ENCODE data around the gene LAMB4. TPM values are rescaled to one million over a fixed set of nuclear protein-coding genes. Genes with fewer than 3 reads are reported as not detected.

The LAMB4 gene
- total RNA-seq, 5 donors from 2014 or later (not counting 1 experiment from before 2014, with no cell fraction given), result 0.18 TPM; not detected in 4

- no peak overlapping the region for H3K4me3 ChIP-seq (ENCODE audit: control insufficient read depth in 1 of 2, extremely low read depth in 1 of 2, low read length in 1 of 2)
- DNase-seq (no peak), ATAC-seq (replicated peaks in 1 of 4) (no peak)
- ChIA-PET CTCF (interaction anchor here in 1 of 2 donors (0.6 kb wide), 1 partner anchor 1617 kb away, joined by 3 read pairs; no protein-coding TSS in a partner anchor), POLR2A (no interaction called here)
- WGBS (ENCODE audit: insufficient coverage), result no CpG with 5 or more reads among the region's 1 CpG
- Mint-ChIP-seq H3K4me3 (no peak overlapping the region), H3K27me3 (peaks cover 22 to 33% of the 10 kb centered on the region in 2 donors), H3K36me3 (no peaks in the 10 kb centered on the region), H3K9me3 (no peaks in the 10 kb centered on the region), H3K27ac (no peak overlapping the region), H3K4me1 (no peaks in the 10 kb centered on the region)
- H3K9me3 ChIP-seq, result no peaks in the 10 kb centered on the region
- H3K36me3 ChIP-seq (ENCODE audit: control insufficient read depth in 2 of 2, extremely low read depth in 1 of 2, insufficient read depth in 1 of 2, low read length in 1 of 2), result no peaks in the 10 kb centered on the region
- H3K27me3 ChIP-seq (replicated peaks in 1 of 2; ENCODE audit: control insufficient read depth in 2 of 2, extremely low read depth in 1 of 2, insufficient read depth in 2 of 2, low read length in 1 of 2), result peaks cover 0 to 3% of the 10 kb centered on the region in 2 experiments
- no peaks in the 10 kb centered on the region for H3K4me1 ChIP-seq (ENCODE audit: control insufficient read depth in 1 of 2, extremely low read depth in 1 of 2, insufficient read depth in 2 of 2, low read length in 2 of 2)
- H3K27ac ChIP-seq (ENCODE audit: low read length), result no peak overlapping the region
Observed at GRCh38 chr7:108010377-108010776, 119.8 kb downstream of the LAMB4 start.

- DNase-seq, result no peak
- ChIA-PET POLR2A (no interaction called here), CTCF (interaction anchor here in 1 of 2 donors (0.6 kb wide), 2 partner anchors 20 to 1616 kb away, joined by 3 to 4 read pairs; no protein-coding TSS in a partner anchor)
- no peaks in the 10 kb centered on the region for H3K36me3 Mint-ChIP-seq
- H3K9me3 Mint-ChIP-seq, result no peaks in the 10 kb centered on the region
- WGBS (ENCODE audit: insufficient coverage), result no CpG with 5 or more reads among the region's 4 CpGs
- H3K4me1 Mint-ChIP-seq, result peaks cover 0 to 3% (median 0%) of the 10 kb centered on the region in 3 donors
- H3K36me3 ChIP-seq (ENCODE audit: control insufficient read depth in 2 of 2, extremely low read depth in 1 of 2, insufficient read depth in 1 of 2, low read length in 1 of 2), result no peaks in the 10 kb centered on the region
- peaks cover 27 to 38% of the 10 kb centered on the region in 2 donors for H3K27me3 Mint-ChIP-seq
- no peaks in the 10 kb centered on the region for H3K9me3 ChIP-seq
- H3K27ac ChIP-seq (ENCODE audit: low read length), result no peak overlapping the region
- H3K4me3 ChIP-seq (ENCODE audit: control insufficient read depth in 1 of 2, extremely low read depth in 1 of 2, low read length in 1 of 2), result no peak overlapping the region
- H3K27ac Mint-ChIP-seq, result no peak overlapping the region
- peaks cover 3 to 4% of the 10 kb centered on the region in 2 experiments for H3K27me3 ChIP-seq (replicated peaks in 1 of 2; ENCODE audit: control insufficient read depth in 2 of 2, extremely low read depth in 1 of 2, insufficient read depth in 2 of 2, low read length in 1 of 2)
- no peak overlapping the region for H3K4me3 Mint-ChIP-seq
- no peak for ATAC-seq (replicated peaks in 1 of 4)
- no peaks in the 10 kb centered on the region for H3K4me1 ChIP-seq (ENCODE audit: control insufficient read depth in 1 of 2, extremely low read depth in 1 of 2, insufficient read depth in 2 of 2, low read length in 2 of 2)
Observed at GRCh38 chr7:108009873-108010272, 120.3 kb downstream of the LAMB4 start.

DNA sequence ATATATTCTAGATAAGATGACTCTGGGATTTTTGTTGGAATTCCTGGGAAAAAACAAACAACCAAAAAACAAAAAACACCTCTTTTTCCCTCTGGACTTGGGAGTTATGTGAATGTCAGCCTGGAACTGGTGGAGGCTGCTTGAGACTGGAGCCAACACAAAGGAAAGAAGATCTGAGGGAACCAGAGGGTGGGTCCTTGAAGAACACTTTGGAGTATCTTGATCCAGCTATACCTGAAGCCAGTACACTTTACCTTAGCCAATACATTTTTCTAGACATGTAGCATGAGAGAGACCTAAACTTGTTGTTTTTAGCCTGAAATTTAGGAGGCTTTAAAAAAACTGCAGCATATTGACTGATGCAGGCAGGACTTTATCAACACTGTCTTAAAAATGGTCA is 121.3 kb downstream of the LAMB4 start:
- Histone ChIP-seq H3K27ac (ENCODE audit: low read length) (no peak overlapping the region), H3K4me1 (ENCODE audit: control insufficient read depth in 1 of 2, extremely low read depth in 1 of 2, insufficient read depth in 2 of 2, low read length in 2 of 2) (no peaks in the 10 kb centered on the region), H3K27me3 (replicated peaks in 1 of 2; ENCODE audit: control insufficient read depth in 2 of 2, extremely low read depth in 1 of 2, insufficient read depth in 2 of 2, low read length in 1 of 2) (peaks cover 6 to 12% of the 10 kb centered on the region in 2 experiments), H3K9me3 (no peaks in the 10 kb centered on the region), H3K4me3 (ENCODE audit: control insufficient read depth in 1 of 2, extremely low read depth in 1 of 2, low read length in 1 of 2) (no peak overlapping the region), H3K36me3 (ENCODE audit: control insufficient read depth in 2 of 2, extremely low read depth in 1 of 2, insufficient read depth in 1 of 2, low read length in 1 of 2) (no peaks in the 10 kb centered on the region)
- ChIA-PET CTCF (no interaction called here), POLR2A (no interaction called here)
- H3K4me1 Mint-ChIP-seq, result peaks cover 5 to 10% (median 7%) of the 10 kb centered on the region in 3 donors
- no peak overlapping the region for H3K27ac Mint-ChIP-seq
- no peaks in the 10 kb centered on the region for H3K36me3 Mint-ChIP-seq
- H3K27me3 Mint-ChIP-seq, result peaks cover 38 to 44% of the 10 kb centered on the region in 2 donors
- no peaks in the 10 kb centered on the region for H3K9me3 Mint-ChIP-seq
- H3K4me3 Mint-ChIP-seq, result no peak overlapping the region
- ATAC-seq (replicated peaks in 1 of 4), result no peak
- no peak for DNase-seq

GRCh38 chr7:108008240-108008639 is 121.9 kb downstream of the LAMB4 start:
- CTCF ChIA-PET, result no interaction called here
- no peaks in the 10 kb centered on the region for H3K36me3 ChIP-seq (ENCODE audit: control insufficient read depth in 2 of 2, extremely low read depth in 1 of 2, insufficient read depth in 1 of 2, low read length in 1 of 2)
- no peak overlapping the region for H3K4me3 ChIP-seq (ENCODE audit: control insufficient read depth in 1 of 2, extremely low read depth in 1 of 2, low read length in 1 of 2)
- no peaks in the 10 kb centered on the region for H3K36me3 Mint-ChIP-seq
- H3K4me3 Mint-ChIP-seq, result no peak overlapping the region
- 80% methylated on average over 1 of the region's 4 CpGs for WGBS (ENCODE audit: insufficient coverage)
- H3K27me3 Mint-ChIP-seq, result peaks cover 43 to 49% of the 10 kb centered on the region in 2 donors
- peaks cover 8 to 18% of the 10 kb centered on the region in 2 experiments for H3K27me3 ChIP-seq (replicated peaks in 1 of 2; ENCODE audit: control insufficient read depth in 2 of 2, extremely low read depth in 1 of 2, insufficient read depth in 2 of 2, low read length in 1 of 2)
- DNase-seq (no peak), ATAC-seq (replicated peaks in 1 of 4) (no peak)
- peaks cover 8 to 15% (median 11%) of the 10 kb centered on the region in 3 donors for H3K4me1 Mint-ChIP-seq
- no peak overlapping the region for H3K27ac Mint-ChIP-seq
- peaks cover 3 to 5% of the 10 kb centered on the region in 2 experiments for H3K4me1 ChIP-seq (ENCODE audit: control insufficient read depth in 1 of 2, extremely low read depth in 1 of 2, insufficient read depth in 2 of 2, low read length in 2 of 2)
- POLR2A ChIA-PET, result interaction anchor here in 1 of 2 donors (0.5 kb wide), 1 partner anchor 12 kb away, joined by 12 read pairs; no protein-coding TSS in a partner anchor
- no peaks in the 10 kb centered on the region for H3K9me3 ChIP-seq
- no peak overlapping the region for H3K27ac ChIP-seq (ENCODE audit: low read length)
- H3K9me3 Mint-ChIP-seq, result no peaks in the 10 kb centered on the region

DNA sequence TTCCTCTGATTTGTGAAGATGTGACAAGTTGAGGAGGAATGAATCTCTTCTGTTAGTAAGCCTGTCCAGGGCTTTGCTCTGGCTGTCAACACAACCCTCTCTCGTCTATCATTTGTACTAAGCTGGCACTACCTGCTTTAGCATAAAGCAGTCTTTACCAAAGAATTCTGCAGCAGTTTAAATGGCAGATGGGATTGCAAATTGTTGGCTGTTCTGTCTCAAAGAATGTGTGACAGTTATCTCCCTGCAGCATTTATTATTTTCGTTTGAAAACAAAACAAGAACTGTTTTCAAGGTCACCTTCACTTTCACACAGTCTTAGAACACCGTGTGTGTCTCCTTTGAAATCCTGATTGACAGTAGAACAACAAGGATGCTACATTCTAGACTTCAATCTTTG is 122.4 kb downstream of the LAMB4 start:
- CTCF ChIA-PET, result no interaction called here
- no peak overlapping the region for H3K27ac ChIP-seq (ENCODE audit: low read length)

DNA sequence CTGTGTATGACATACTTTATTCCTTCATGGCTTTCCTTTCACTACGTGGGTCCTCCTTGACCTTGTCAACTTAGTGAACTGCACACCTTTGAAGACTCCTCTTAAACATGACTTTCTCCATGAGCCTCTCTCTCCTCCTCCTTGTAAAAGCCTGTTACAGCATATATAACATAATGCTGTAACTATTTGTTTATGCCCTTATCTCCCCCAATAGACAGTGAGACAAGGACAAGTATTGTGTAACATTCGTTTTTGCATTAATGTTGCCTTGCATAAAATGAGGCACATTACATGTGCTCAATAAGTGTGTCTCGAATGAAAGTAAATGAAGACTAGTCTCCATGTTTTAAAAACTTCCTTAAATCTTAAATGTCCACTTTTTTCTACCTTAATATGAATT is 122.9 kb downstream of the LAMB4 start:
- H3K36me3 Mint-ChIP-seq, result no peaks in the 10 kb centered on the region
- peaks cover 9 to 27% of the 10 kb centered on the region in 2 experiments for H3K27me3 ChIP-seq (replicated peaks in 1 of 2; ENCODE audit: control insufficient read depth in 2 of 2, extremely low read depth in 1 of 2, insufficient read depth in 2 of 2, low read length in 1 of 2)
- DNase-seq (no peak), ATAC-seq (replicated peaks in 1 of 4) (no peak)
- H3K4me3 Mint-ChIP-seq, result no peak overlapping the region
- H3K27ac Mint-ChIP-seq, result no peak overlapping the region
- ChIA-PET POLR2A (no interaction called here), CTCF (no interaction called here)
- no peak overlapping the region for H3K4me3 ChIP-seq (ENCODE audit: control insufficient read depth in 1 of 2, extremely low read depth in 1 of 2, low read length in 1 of 2)
- no peak overlapping the region for H3K27ac ChIP-seq (ENCODE audit: low read length)
- H3K4me1 ChIP-seq (ENCODE audit: control insufficient read depth in 1 of 2, extremely low read depth in 1 of 2, insufficient read depth in 2 of 2, low read length in 2 of 2), result peaks cover 3 to 14% of the 10 kb centered on the region in 2 experiments
- no peaks in the 10 kb centered on the region for H3K9me3 Mint-ChIP-seq
- peaks cover 8 to 19% (median 16%) of the 10 kb centered on the region in 3 donors for H3K4me1 Mint-ChIP-seq
- H3K27me3 Mint-ChIP-seq, result peaks cover 43 to 48% of the 10 kb centered on the region in 2 donors
- 44% methylated on average over 1 of the region's 3 CpGs for WGBS (ENCODE audit: insufficient coverage)
- no peaks in the 10 kb centered on the region for H3K9me3 ChIP-seq
- H3K36me3 ChIP-seq (ENCODE audit: control insufficient read depth in 2 of 2, extremely low read depth in 1 of 2, insufficient read depth in 1 of 2, low read length in 1 of 2), result no peaks in the 10 kb centered on the region

More for the DNA sequence above, 122.4 kb downstream of the LAMB4 start:
- Histone ChIP-seq H3K4me3 (ENCODE audit: control insufficient read depth in 1 of 2, extremely low read depth in 1 of 2, low read length in 1 of 2) (no peak overlapping the region), H3K27me3 (replicated peaks in 1 of 2; ENCODE audit: control insufficient read depth in 2 of 2, extremely low read depth in 1 of 2, insufficient read depth in 2 of 2, low read length in 1 of 2) (peaks cover 8 to 22% of the 10 kb centered on the region in 2 experiments), H3K36me3 (ENCODE audit: control insufficient read depth in 2 of 2, extremely low read depth in 1 of 2, insufficient read depth in 1 of 2, low read length in 1 of 2) (no peaks in the 10 kb centered on the region), H3K9me3 (no peaks in the 10 kb centered on the region), H3K4me1 (ENCODE audit: control insufficient read depth in 1 of 2, extremely low read depth in 1 of 2, insufficient read depth in 2 of 2, low read length in 2 of 2) (peaks cover 3 to 9% of the 10 kb centered on the region in 2 experiments)
- H3K27me3 Mint-ChIP-seq, result peaks cover 44 to 48% of the 10 kb centered on the region in 2 donors
- POLR2A ChIA-PET, result no interaction called here
- WGBS (ENCODE audit: insufficient coverage), result no CpG with 5 or more reads among the region's 3 CpGs
- no peaks in the 10 kb centered on the region for H3K9me3 Mint-ChIP-seq
- H3K4me1 Mint-ChIP-seq, result peaks cover 8 to 17% (median 13%) of the 10 kb centered on the region in 3 donors
- H3K36me3 Mint-ChIP-seq, result no peaks in the 10 kb centered on the region
- no peak overlapping the region for H3K27ac Mint-ChIP-seq
- no peak for DNase-seq
- ATAC-seq (replicated peaks in 1 of 4), result no peak
- H3K4me3 Mint-ChIP-seq, result no peak overlapping the region

Data from T-cell (primary cell).